ENCODE results near the gene ZNF578. TPM values are rescaled to one million over a fixed set of nuclear protein-coding genes. Genes with fewer than 3 reads are reported as not detected.

Gene ZNF578
- not detected in 2 replicates for total RNA-seq (2022)
- Bru-seq, nascent RNA, result percentile 4 among the genes with signal in this experiment
- percentile 2 among the genes with signal in this experiment for BruChase-seq, experiment 1, labeled RNA remaining after a 6-hour chase
- BruChase-seq, experiment 2, labeled RNA remaining after a 2-hour chase, result percentile 2 among the genes with signal in this experiment
- long read RNA-seq, result 0 reads

- CTCF ChIA-PET, result no interaction called here
- Mint-ChIP-seq H3K27ac (ENCODE audit: low read depth, unreplicated experiment) (no peak within 1 kb of the TSS), H3K4me3 (ENCODE audit: unreplicated experiment) (no peak within 1 kb of the TSS), H3K27me3 (ENCODE audit: insufficient read depth, unreplicated experiment) (no peaks in the 10 kb centered on the region), H3K4me1 (ENCODE audit: insufficient read depth, unreplicated experiment) (no peaks in the 10 kb centered on the region), H3K9me3 (ENCODE audit: unreplicated experiment) (peaks cover 33% of the 10 kb centered on the region), H3K36me3 (ENCODE audit: insufficient read depth, unreplicated experiment) (no peaks in the 10 kb centered on the region)
- no TSS peak for BruUV-seq (replicated peaks)
- POLR2A ChIA-PET, result no interaction called here
- intact Hi-C loops (cut with micrococcal nuclease), result no loop called here
- DNase-seq (ENCODE audit: unreplicated experiment), result no peak
- TF ChIP-seq CTCF (IDR thresholded peaks at IDR 0.05; ENCODE audit: unreplicated experiment), result no peak
These were observed at the start of gene ZNF578 for GRCh38 chr19:52453324-52454094. TSS of gene ZNF578 (plus strand) at chr19:52453553. CDS start at chr19:52501846, 48,293 bp downstream.

- ChIA-PET POLR2A (no interaction called here), CTCF (no interaction called here)
- Mint-ChIP-seq H3K9me3 (ENCODE audit: unreplicated experiment) (peaks cover 17% of the 10 kb centered on the region), H3K4me3 (ENCODE audit: unreplicated experiment) (no peak overlapping the region), H3K27ac (ENCODE audit: low read depth, unreplicated experiment) (no peak overlapping the region), H3K36me3 (ENCODE audit: insufficient read depth, unreplicated experiment) (peaks cover 37% of the 10 kb centered on the region), H3K4me1 (ENCODE audit: insufficient read depth, unreplicated experiment) (no peaks in the 10 kb centered on the region), H3K27me3 (ENCODE audit: insufficient read depth, unreplicated experiment) (no peaks in the 10 kb centered on the region)
- TF ChIP-seq CTCF (IDR thresholded peaks at IDR 0.05; ENCODE audit: unreplicated experiment), result no peak
- intact Hi-C loops (cut with micrococcal nuclease), result no loop called here
- DNase-seq (ENCODE audit: unreplicated experiment), result no peak
- no TSS peak for BruUV-seq (replicated peaks)
These were observed 43.1 kb upstream of the ZNF578 start for GRCh38 chr19:52410276-52410675.

GRCh38 chr19:52415711-52416110 lies 37.6 kb upstream of the ZNF578 start:
- DNase-seq (ENCODE audit: unreplicated experiment), result no peak
- ChIA-PET POLR2A (no interaction called here), CTCF (no interaction called here)
- Mint-ChIP-seq H3K4me1 (ENCODE audit: insufficient read depth, unreplicated experiment) (no peaks in the 10 kb centered on the region), H3K4me3 (ENCODE audit: unreplicated experiment) (no peak overlapping the region), H3K9me3 (ENCODE audit: unreplicated experiment) (peaks cover 10% of the 10 kb centered on the region), H3K27ac (ENCODE audit: low read depth, unreplicated experiment) (no peak overlapping the region), H3K27me3 (ENCODE audit: insufficient read depth, unreplicated experiment) (no peaks in the 10 kb centered on the region), H3K36me3 (ENCODE audit: insufficient read depth, unreplicated experiment) (peaks cover 5% of the 10 kb centered on the region)
- no peak for TF ChIP-seq CTCF (IDR thresholded peaks at IDR 0.05; ENCODE audit: unreplicated experiment)
- intact Hi-C loops (cut with micrococcal nuclease), result no loop called here
- BruUV-seq (replicated peaks), result TSS peak; percentile 10

GRCh38 chr19:52428937-52429336 lies 24.4 kb upstream of the ZNF578 start, which contains the start of gene ZNF534:
TSS of gene ZNF534 (plus strand) at chr19:52429148. CDS start at chr19:52431475, 2,327 bp downstream.
- Mint-ChIP-seq H3K9me3 (ENCODE audit: unreplicated experiment) (peaks cover 32% of the 10 kb centered on the region), H3K4me3 (ENCODE audit: unreplicated experiment) (no peak within 1 kb of the TSS), H3K27me3 (ENCODE audit: insufficient read depth, unreplicated experiment) (no peaks in the 10 kb centered on the region), H3K36me3 (ENCODE audit: insufficient read depth, unreplicated experiment) (no peaks in the 10 kb centered on the region), H3K27ac (ENCODE audit: low read depth, unreplicated experiment) (no peak within 1 kb of the TSS), H3K4me1 (ENCODE audit: insufficient read depth, unreplicated experiment) (no peaks in the 10 kb centered on the region)
- BruUV-seq (replicated peaks), result no TSS peak
- TF ChIP-seq CTCF (IDR thresholded peaks at IDR 0.05; ENCODE audit: unreplicated experiment), result no peak
- ChIA-PET CTCF (no interaction called here), POLR2A (no interaction called here)
- intact Hi-C loops (cut with micrococcal nuclease), result no loop called here
- no peak for DNase-seq (ENCODE audit: unreplicated experiment)

All from MCF 10A (cell line).